Neural crest cell (in vitro differentiated cells): ENCODE results near the gene RTTN. TPM values are rescaled to one million over a fixed set of nuclear protein-coding genes. Genes with fewer than 3 reads are reported as not detected.
"Not testable (repeated sequence)": the region's sequence is repeated elsewhere in the genome, so short reads cannot be mapped to it uniquely, and the experiment has no call there.

Experiments
- DNase-seq: peaks from one replicate; pipeline ENCODE4 v3.0.0; 2021; ENCODE audit warnings: low read depth, mixed read lengths, low spot score
- H3K27ac Mint-ChIP-seq: one replicate; pipeline ENCODE4 v1.8.0; 2021; ENCODE audit warnings: mild to moderate bottlenecking, mixed read lengths; ENCODE audit not compliant: unreplicated experiment
- H3K27me3 Mint-ChIP-seq: 2 replicates; pipeline ENCODE4 v1.8.0; 2021; ENCODE audit warnings: low read depth, mild to moderate bottlenecking, mixed read lengths
- H3K36me3 Mint-ChIP-seq: 2 replicates; pipeline ENCODE4 v1.8.0; 2021; ENCODE audit warnings: low read depth, mild to moderate bottlenecking, mixed read lengths
- H3K4me1 Mint-ChIP-seq: 2 replicates; pipeline ENCODE4 v1.8.0; 2021; ENCODE audit warnings: mixed read lengths
- H3K4me3 Mint-ChIP-seq: one replicate; pipeline ENCODE4 v1.8.0; 2021; ENCODE audit warnings: mild to moderate bottlenecking, mixed read lengths
- H3K9me3 Mint-ChIP-seq: 2 replicates; pipeline ENCODE4 v1.8.0; 2021; ENCODE audit warnings: mixed read lengths
- long read RNA-seq: library from polyadenylated mRNA; unstranded; transcript quantifications from one replicate; pipeline ENCODE4 v2.0.0, GENCODE V29; 2020
- total RNA-seq: library from RNA; stranded (reverse); gene quantifications from 2 replicates; pipeline ENCODE4 v1.2.1, GENCODE V29; 2021
- TF ChIP-seq, protein P1 (sequence below): fragments of 200-600 bp; sonication (generic); conservative IDR thresholded peaks from 2 replicates; pipeline ENCODE4 v1.5.0; 2021; ENCODE audit warnings: antibody characterized with exemption, mild to moderate bottlenecking

RTTN gene, protein sequence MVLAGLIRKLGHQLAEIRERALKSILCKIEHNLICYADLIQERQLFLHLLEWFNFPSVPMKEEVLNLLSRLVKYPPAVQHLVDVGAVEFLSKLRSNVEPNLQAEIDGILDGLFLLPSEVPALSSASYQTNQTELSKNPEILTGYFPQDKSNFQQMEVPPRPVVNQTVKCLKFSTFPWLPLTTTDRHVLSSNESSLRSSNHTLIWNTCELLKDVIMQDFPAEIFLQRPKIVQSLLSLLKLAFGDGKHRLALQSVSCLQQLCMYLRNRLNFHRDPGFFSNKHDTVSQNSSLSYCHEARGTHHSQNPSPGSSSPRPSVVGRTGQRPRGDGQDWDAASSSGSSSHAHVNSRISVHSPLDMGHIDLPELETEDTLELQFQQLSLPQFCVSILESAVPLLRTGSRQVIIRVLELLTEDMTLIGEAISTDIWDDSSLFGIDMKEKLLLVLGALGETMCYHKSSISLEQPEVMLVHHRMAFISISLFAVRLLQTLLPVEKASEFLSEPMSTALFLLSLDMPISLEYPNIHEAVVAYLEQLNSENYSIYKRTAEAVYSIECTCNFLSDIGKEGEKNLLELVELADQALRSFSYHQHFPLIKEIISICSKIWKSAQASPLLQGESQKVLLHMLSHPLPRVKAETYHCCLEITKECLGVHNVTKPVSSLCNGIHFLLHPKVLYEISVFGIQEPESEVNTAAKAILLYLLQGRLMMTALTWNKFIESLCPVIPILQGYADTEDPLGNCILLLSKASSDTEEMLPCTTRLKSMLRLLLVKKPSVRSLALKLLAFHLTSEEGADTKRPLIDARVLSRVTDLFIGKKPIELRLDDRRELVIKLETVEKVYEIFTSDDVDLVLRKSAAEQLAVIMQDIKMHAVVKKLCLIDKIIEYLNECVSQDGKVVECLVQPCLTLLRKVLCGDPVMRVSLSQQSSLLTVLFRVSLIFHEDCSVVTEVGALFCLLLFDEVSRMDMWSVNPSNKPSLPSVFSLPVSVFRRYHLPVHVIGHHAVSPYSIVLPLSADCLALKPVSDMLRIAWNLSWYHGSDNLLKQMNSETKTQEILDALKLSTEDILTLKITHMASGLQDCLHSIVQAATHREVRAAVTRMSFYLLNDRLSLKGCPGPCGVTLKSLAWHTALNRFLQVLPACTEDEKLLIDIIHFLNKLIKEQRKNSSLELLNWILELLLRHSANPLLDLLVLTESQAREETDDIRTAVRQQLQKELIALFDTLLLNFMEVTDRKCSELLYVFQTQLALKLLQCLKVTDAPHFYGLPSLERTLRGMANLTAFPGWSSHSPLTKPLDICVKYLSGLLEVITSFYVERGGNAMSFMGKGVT (N-terminal part only)
- total RNA-seq: 31.7 and 34.8 TPM in 2 replicates
- long read RNA-seq, partial matches to known transcripts: 23 of 27 reads
- long read RNA-seq, other reads (novel, unspliced or antisense): 4 of 27 reads

DNA sequence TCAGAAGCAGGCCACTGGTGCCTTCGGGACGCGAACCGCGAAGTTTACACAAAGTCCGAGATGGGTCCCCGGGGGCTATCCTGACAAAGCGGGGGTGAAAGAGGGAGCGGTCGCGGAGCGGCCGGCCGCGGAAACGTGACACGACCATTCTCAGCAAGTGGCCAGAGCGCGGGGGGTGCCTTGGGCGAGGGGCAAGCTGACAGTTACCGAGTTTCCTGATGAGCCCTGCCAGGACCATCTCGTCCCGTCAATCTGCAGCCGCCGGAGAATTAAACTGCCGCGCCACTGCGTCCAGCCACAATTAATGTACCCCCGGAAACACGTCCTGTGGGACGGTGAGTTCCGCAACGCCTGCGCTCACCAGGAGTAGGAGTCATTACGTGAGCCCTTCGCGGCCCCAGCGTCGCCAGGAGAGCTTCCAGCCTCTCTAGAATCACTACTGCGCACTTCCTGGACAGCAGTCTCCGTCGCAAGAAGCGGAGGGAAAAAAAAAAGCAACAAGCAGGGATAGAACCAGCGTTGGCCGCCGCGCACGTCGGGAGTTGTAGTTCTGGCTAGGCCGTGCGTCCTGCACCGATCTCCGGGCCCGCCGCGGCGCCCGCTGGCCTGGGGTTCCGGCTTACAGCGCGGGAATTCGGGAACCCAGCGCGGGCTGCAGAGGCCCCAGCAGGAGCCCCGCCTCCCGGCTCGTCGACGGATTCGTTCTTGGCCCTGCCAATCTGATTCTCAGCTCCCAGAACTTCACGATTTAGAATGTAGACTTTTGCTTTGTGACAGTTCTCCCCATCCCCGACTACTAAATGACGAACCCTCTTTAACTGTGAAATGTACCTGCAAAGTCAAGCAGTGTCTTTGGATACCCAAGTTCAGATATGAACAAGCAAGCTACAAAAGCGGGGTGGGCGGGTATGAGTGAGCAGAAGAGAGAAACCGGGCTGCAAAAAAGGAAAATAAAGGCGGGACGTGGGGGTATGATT, at the start of gene RTTN:
Gene RTTN (minus strand): TSS at position 267 of the 977 bp plus-strand sequence. CDS start 29 bp downstream, at position 238.
- peak within 1 kb of the TSS; percentile 100 for H3K27ac Mint-ChIP-seq
- peaks cover 14% of the 10 kb centered on the region for H3K27me3 Mint-ChIP-seq
- peaks cover 2% of the 10 kb centered on the region for H3K36me3 Mint-ChIP-seq
- TF ChIP-seq, protein P1, sequence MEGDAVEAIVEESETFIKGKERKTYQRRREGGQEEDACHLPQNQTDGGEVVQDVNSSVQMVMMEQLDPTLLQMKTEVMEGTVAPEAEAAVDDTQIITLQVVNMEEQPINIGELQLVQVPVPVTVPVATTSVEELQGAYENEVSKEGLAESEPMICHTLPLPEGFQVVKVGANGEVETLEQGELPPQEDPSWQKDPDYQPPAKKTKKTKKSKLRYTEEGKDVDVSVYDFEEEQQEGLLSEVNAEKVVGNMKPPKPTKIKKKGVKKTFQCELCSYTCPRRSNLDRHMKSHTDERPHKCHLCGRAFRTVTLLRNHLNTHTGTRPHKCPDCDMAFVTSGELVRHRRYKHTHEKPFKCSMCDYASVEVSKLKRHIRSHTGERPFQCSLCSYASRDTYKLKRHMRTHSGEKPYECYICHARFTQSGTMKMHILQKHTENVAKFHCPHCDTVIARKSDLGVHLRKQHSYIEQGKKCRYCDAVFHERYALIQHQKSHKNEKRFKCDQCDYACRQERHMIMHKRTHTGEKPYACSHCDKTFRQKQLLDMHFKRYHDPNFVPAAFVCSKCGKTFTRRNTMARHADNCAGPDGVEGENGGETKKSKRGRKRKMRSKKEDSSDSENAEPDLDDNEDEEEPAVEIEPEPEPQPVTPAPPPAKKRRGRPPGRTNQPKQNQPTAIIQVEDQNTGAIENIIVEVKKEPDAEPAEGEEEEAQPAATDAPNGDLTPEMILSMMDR: no peak
- peaks cover 19% of the 10 kb centered on the region for H3K4me1 Mint-ChIP-seq
- no peaks in the 10 kb centered on the region for H3K9me3 Mint-ChIP-seq
- DNase-seq: peak; percentile 93
- peak within 1 kb of the TSS; percentile 97 for H3K4me3 Mint-ChIP-seq

DNA sequence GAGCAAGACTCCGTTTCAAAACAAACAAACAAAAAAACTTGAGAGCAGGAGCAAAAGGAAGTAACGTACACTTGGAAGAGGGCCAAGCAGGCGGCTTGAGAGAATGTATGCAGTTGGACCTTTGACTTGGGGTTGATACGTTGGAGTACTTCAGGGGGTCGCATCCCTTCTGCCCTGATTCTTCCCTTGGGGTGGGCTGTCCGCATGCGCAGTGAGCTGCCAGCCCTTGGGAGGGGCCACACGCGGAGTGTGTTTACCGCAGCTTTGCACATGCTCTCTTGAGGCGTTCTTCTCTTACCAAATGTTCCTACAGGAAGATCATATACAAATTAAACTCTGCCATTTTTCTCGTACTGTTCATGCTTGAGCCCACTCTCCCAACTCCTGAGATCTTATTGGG, 45.3 kb upstream of the RTTN start:
- TF ChIP-seq, protein P1: no peak
- H3K4me1 Mint-ChIP-seq: peaks cover 5% of the 10 kb centered on the region
- no peaks in the 10 kb centered on the region for H3K36me3 Mint-ChIP-seq
- no peaks in the 10 kb centered on the region for H3K27me3 Mint-ChIP-seq
- peaks cover 2% of the 10 kb centered on the region for H3K9me3 Mint-ChIP-seq
- H3K4me3 Mint-ChIP-seq: no peak overlapping the region
- no peak for DNase-seq
- H3K27ac Mint-ChIP-seq: no peak overlapping the region

DNA sequence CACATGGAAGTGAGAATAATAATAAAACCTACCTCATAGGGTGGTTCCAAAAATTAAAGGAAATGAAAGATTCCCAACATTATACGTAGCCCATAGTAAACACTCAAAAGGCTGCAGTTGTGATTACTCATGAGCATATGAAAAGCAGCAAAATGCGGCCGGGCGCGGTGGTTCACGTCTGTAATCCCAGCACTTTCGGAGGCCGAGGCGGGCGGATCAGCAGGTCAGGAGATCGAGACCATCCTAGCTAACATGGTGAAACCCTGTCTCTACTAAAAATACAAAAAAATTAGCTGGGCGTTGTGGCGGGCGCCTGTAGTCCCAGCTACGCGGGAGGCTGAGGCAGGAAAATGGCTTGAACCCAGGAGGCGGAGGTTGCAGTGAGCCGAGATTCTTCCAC, 44.4 kb upstream of the RTTN start:
- H3K4me1 Mint-ChIP-seq, H3K36me3 Mint-ChIP-seq, H3K9me3 Mint-ChIP-seq, H3K27ac Mint-ChIP-seq, H3K4me3 Mint-ChIP-seq, DNase-seq, H3K27me3 Mint-ChIP-seq: not testable (repeated sequence)

DNA sequence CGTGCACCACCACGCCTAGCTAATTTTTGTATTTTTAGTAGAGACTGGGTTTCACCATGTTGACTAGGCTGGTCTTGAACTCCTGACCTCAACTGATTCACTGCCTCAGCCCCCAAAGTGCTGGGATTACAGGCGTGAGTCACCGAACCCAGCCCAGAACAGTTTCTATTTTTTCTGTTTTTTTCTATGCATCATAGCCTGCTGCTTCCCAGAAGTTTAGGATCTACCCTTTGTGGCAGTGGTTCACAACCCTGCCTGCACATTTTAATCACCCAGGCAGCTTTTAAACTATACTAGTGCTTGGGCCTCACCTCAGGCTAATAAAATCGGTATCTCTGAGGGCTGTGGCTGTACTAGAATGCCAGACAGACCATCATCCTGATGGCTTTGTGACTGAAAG, 43.6 kb upstream of the RTTN start:
- Mint-ChIP-seq H3K27ac (no peak overlapping the region), H3K4me3 (no peak overlapping the region), H3K4me1 (peaks cover 7% of the 10 kb centered on the region), H3K36me3 (no peaks in the 10 kb centered on the region), H3K9me3 (peaks cover 2% of the 10 kb centered on the region), H3K27me3 (no peaks in the 10 kb centered on the region)
- TF ChIP-seq, protein P1: no peak
- no peak for DNase-seq

DNA sequence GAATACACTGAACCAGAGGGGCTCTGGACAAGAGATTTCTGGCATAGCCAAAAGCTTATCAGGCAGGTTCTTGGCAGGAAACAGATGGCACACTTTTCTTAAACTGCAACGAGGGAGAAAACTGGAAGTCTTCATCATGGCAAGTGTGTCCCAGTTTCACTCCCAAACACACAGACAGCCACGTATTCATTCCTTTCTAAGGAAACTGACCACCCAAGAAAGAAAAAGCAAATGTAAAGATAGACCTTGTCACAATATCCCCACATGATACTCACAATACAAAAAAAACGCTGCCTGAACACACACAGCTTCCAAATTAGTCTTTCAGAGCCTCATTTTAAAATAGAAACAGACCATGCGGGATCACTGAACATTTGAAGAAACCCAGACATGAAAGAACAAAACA, 40.6 kb upstream of the RTTN start:
- Mint-ChIP-seq H3K27me3 (no peaks in the 10 kb centered on the region), H3K4me1 (peaks cover 13% of the 10 kb centered on the region), H3K4me3 (no peak overlapping the region), H3K36me3 (no peaks in the 10 kb centered on the region), H3K9me3 (peaks cover 5% of the 10 kb centered on the region), H3K27ac (no peak overlapping the region)
- no peak for DNase-seq
- TF ChIP-seq, protein P1: no peak
